ENCODE measurements around the gene F5. TPM values are rescaled to one million over a fixed set of nuclear protein-coding genes. Genes with fewer than 3 reads are reported as not detected.

F5 gene
- total RNA-seq, 2 experiments from 2014 or later: not detected

DNA sequence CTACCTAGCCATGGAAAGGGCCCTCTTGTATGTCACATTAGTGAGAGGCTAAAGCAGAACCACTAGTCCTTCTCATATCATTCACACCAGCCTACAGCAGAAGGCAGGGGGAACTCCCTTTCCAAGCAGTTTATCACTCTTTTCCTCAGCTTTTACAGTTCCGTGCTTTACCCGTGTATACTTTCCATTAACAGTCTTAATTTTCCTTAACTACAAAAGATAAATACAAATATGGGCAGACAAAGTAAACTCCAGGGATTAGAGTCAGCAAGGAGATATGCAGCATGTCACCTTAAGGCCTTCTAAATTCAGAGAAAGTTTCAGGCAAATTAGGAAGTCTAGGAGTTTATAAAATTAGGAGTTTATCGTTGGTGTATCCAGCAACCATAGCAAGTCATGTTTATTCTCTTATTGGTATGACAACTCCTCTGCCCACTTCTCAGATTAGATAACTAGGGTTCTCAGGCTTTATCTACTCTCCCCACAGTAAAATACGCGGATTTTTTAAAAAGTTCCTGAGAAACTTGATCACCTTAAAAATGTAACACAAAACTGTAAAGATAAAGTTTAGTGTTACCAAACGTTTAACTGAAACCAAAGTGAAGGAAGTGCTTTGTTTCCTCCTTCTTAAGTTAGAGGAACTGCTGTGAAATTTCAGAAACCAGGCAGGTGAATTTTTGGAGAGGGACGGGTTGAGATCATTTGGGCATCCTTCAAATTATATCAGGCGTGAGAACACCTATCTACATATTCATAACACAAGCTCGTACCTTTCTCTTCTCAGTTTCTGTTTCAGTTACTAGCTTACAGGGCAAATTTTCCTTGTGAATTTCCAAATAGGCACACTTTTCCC lies 57.8 kb downstream of the F5 start:
- ChIA-PET CTCF (ENCODE audit: unreplicated experiment) (no interaction called here), POLR2A (interaction anchor here (0.6 to 1.0 kb wide), 4 partner anchors 18 to 361 kb away, joined by 3 to 4 read pairs (median 3); partner anchors contain the start of gene BLZF1)
- Histone ChIP-seq H3K4me2 (ENCODE audit: low read length) (peak overlapping the region; percentile 48), H3K4me3 (ENCODE audit: low read depth, low read length, poor library complexity, severe bottlenecking) (no peak overlapping the region), H3K9me2 (ENCODE audit: insufficient read depth, low read length) (no peaks in the 10 kb centered on the region), H3K27ac (ENCODE audit: low read depth, low read length, poor library complexity, severe bottlenecking) (no peak overlapping the region), H3K79me2 (ENCODE audit: insufficient read depth, low read depth, low read length) (no peaks in the 10 kb centered on the region), H3K4me1 (ENCODE audit: insufficient read depth, low read length, poor library complexity, severe bottlenecking) (peaks cover 6% of the 10 kb centered on the region), H3K36me3 (ENCODE audit: insufficient read depth, low read length) (no peaks in the 10 kb centered on the region), H2AFZ (ENCODE audit: low read length) (peak overlapping the region; percentile 38; the same call in 1 of the 2 replicates), H3K9me3 (ENCODE audit: low read length) (no peaks in the 10 kb centered on the region), H4K20me1 (ENCODE audit: insufficient read depth, low read length) (no peaks in the 10 kb centered on the region)
- intact Hi-C loops (cut with micrococcal nuclease; ENCODE audit: unreplicated experiment): no loop called here
- TF ChIP-seq EZH2phosphoT487 (IDR thresholded peaks at IDR 0.05; ENCODE audit: borderline replicate concordance, low read depth, low read length): no peak
- TF ChIP-seq, protein P1, sequence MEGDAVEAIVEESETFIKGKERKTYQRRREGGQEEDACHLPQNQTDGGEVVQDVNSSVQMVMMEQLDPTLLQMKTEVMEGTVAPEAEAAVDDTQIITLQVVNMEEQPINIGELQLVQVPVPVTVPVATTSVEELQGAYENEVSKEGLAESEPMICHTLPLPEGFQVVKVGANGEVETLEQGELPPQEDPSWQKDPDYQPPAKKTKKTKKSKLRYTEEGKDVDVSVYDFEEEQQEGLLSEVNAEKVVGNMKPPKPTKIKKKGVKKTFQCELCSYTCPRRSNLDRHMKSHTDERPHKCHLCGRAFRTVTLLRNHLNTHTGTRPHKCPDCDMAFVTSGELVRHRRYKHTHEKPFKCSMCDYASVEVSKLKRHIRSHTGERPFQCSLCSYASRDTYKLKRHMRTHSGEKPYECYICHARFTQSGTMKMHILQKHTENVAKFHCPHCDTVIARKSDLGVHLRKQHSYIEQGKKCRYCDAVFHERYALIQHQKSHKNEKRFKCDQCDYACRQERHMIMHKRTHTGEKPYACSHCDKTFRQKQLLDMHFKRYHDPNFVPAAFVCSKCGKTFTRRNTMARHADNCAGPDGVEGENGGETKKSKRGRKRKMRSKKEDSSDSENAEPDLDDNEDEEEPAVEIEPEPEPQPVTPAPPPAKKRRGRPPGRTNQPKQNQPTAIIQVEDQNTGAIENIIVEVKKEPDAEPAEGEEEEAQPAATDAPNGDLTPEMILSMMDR (conservative IDR thresholded peaks at IDR 0.05; ENCODE audit: low read length): no peak
- no TSS peak for BruUV-seq (replicated peaks)
- DNase-seq (ENCODE audit: low spot score): no peak

DNA sequence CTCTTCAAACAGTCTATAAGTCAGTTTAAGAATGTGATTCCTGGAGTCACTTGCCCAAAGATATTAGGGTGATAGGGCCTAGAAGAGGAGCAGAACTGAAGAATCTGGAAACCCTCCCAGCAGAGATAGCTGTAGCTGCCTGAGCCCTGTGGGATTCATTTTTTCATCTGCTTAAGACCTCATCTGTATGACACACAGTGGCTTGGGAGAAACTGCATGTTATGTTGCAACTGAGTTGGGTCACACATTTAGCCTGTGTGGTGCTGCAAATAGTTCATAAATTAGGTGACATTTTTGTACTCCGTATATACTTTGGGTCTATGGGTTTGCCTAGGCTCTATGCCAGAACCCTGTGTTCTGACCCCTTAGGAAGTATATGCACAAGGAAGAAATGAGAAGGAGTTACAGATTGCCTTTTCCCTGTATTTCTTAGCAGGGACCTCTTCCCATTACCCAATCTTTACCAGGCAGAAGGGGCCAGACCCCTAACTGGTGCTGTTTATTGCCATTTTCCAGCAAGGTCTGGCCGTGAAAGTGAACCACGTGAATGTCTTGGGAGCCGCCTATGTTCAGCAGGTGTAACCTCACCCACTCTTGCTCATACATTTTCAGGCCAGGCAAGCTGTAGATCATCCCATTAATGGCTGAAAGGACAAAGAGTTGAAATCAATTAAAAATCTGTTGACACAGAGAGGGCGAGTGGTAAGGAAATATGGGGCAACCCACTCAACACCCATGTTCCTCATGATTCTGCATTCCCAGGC lies 58.6 kb downstream of the F5 start:
- Histone ChIP-seq H3K9me2 (ENCODE audit: insufficient read depth, low read length) (no peaks in the 10 kb centered on the region), H3K36me3 (ENCODE audit: insufficient read depth, low read length) (no peaks in the 10 kb centered on the region), H2AFZ (ENCODE audit: low read length) (no peak overlapping the region), H3K4me1 (ENCODE audit: insufficient read depth, low read length, poor library complexity, severe bottlenecking) (peaks cover 6% of the 10 kb centered on the region), H3K79me2 (ENCODE audit: insufficient read depth, low read depth, low read length) (no peaks in the 10 kb centered on the region), H3K9me3 (ENCODE audit: low read length) (no peaks in the 10 kb centered on the region), H3K27ac (ENCODE audit: low read depth, low read length, poor library complexity, severe bottlenecking) (no peak overlapping the region), H3K4me2 (ENCODE audit: low read length) (no peak overlapping the region), H3K4me3 (ENCODE audit: low read depth, low read length, poor library complexity, severe bottlenecking) (no peak overlapping the region), H4K20me1 (ENCODE audit: insufficient read depth, low read length) (no peaks in the 10 kb centered on the region)
- no peak for DNase-seq (ENCODE audit: low spot score)
- intact Hi-C loops (cut with micrococcal nuclease; ENCODE audit: unreplicated experiment): no loop called here
- CTCF ChIA-PET (ENCODE audit: unreplicated experiment): no interaction called here
- BruUV-seq (replicated peaks): no TSS peak
- no peak for TF ChIP-seq EZH2phosphoT487 (IDR thresholded peaks at IDR 0.05; ENCODE audit: borderline replicate concordance, low read depth, low read length)
- POLR2A ChIA-PET: no interaction called here

DNA sequence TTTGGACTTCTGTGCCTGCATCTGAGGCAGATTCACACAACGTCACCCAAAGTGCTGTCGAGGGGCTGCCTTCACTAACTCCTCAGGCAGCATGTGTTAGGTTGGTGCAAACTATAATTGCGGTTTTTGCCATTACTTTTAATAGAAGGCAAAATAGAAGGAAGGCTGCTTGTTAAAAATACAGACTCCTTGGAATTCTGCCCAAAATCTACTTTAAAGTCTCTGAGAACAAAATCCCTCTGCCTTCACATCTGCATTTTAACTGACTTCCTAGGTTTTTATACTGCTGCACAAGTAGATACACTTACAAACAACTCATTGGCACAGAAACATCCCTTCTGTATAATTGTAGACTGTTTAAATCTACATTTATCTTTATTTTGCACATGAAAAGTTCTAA lies 59.3 kb downstream of the F5 start:
- TF ChIP-seq, protein P1 (conservative IDR thresholded peaks at IDR 0.05; ENCODE audit: low read length): no peak
- TF ChIP-seq EZH2phosphoT487 (IDR thresholded peaks at IDR 0.05; ENCODE audit: borderline replicate concordance, low read depth, low read length): no peak
- POLR2A ChIA-PET: no interaction called here
- H3K4me1 ChIP-seq (ENCODE audit: insufficient read depth, low read length, poor library complexity, severe bottlenecking): peaks cover 6% of the 10 kb centered on the region
- intact Hi-C loops (cut with micrococcal nuclease; ENCODE audit: unreplicated experiment): no loop called here
- H3K4me3 ChIP-seq (ENCODE audit: low read depth, low read length, poor library complexity, severe bottlenecking): no peak overlapping the region
- no peak overlapping the region for H3K27ac ChIP-seq (ENCODE audit: low read depth, low read length, poor library complexity, severe bottlenecking)
- H3K4me2 ChIP-seq (ENCODE audit: low read length): no peak overlapping the region
- CTCF ChIA-PET (ENCODE audit: unreplicated experiment): no interaction called here
- no peaks in the 10 kb centered on the region for H3K9me3 ChIP-seq (ENCODE audit: low read length)
- no peaks in the 10 kb centered on the region for H3K9me2 ChIP-seq (ENCODE audit: insufficient read depth, low read length)
- DNase-seq (ENCODE audit: low spot score): no peak
- BruUV-seq (replicated peaks): no TSS peak
- no peaks in the 10 kb centered on the region for H3K79me2 ChIP-seq (ENCODE audit: insufficient read depth, low read depth, low read length)
- no peaks in the 10 kb centered on the region for H3K36me3 ChIP-seq (ENCODE audit: insufficient read depth, low read length)
- H4K20me1 ChIP-seq (ENCODE audit: insufficient read depth, low read length): no peaks in the 10 kb centered on the region
- H2AFZ ChIP-seq (ENCODE audit: low read length): no peak overlapping the region

All from OCI-LY7 (cell line).